Measurements from ENCODE around the gene TPCN1. TPM values are rescaled to one million over a fixed set of nuclear protein-coding genes. Genes with fewer than 3 reads are reported as not detected.

The TPCN1 gene
- total and polyA plus RNA-seq, 2 of the 8 experiments (the other 6 are each of a cell fraction or from before 2014, with no cell fraction given), result 14.9 to 21.4 TPM

DNA sequence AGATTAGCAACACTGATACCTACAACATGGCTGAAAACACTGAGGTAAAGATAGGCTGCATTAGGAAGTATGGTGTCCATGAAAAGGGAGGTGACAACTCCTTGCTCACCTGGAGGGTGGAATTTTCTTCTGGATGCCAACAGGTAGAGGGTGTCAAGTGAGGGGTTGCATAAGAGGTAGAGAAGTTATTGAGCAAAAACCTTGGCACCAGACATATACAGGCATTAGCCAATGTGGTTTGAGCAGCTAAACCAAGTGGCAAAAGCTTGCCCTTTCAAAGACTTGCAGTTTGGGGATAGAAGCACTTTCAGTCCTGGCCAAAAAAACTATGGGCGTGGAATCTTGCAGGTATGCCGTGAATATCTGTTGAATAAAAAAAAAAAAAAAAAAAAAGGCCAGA, 31.9 kb upstream of the TPCN1 start:
- Histone ChIP-seq H3K79me2 (ENCODE audit: control insufficient read depth in 1 of 2, insufficient read depth in 2 of 2, low read length in 2 of 2) (peaks cover 2 to 19% of the 10 kb centered on the region in 2 experiments; a peak in 2 of 4 replicates), H3K18ac (ENCODE audit: extremely low read depth, low read length) (no peak overlapping the region), H3K4me1 (replicated peaks in 1 of 4; ENCODE audit: control insufficient read depth in 3 of 4, insufficient read depth in 4 of 4, low read length in 3 of 4) (peaks cover 0 to 6% (median 3%) of the 10 kb centered on the region in 4 experiments; a peak in 4 of 7 replicates), H4K5ac (ENCODE audit: insufficient read length, low read depth, low read length) (no peak overlapping the region), H3K4me2 (ENCODE audit: insufficient read depth in 1 of 2, low read depth in 2 of 2, low read length in 2 of 2) (no peak overlapping the region), H2AFZ (ENCODE audit: low read length) (no peak overlapping the region), H3K27me3 (replicated peaks in 1 of 4; ENCODE audit: control insufficient read depth in 3 of 4, extremely low read depth in 1 of 4, insufficient read depth in 3 of 4, low read length in 3 of 4) (no peaks in the 10 kb centered on the region), H3K36me3 (ENCODE audit: control insufficient read depth in 2 of 4, insufficient read depth in 4 of 4, low read length in 3 of 4) (peaks cover 0 to 18% (median 6%) of the 10 kb centered on the region in 4 experiments; a peak in 5 of 8 replicates), H3K14ac (ENCODE audit: insufficient read length) (no peak overlapping the region), H2AK5ac (ENCODE audit: low read depth, low read length) (no peak overlapping the region), H3K56ac (replicated peaks; ENCODE audit: insufficient read length, low read depth, low read length) (no peak overlapping the region), H4K20me1 (replicated peaks in 1 of 2; ENCODE audit: control insufficient read depth in 1 of 2, insufficient read depth in 2 of 2, low read length in 2 of 2) (peaks cover 0 to 5% of the 10 kb centered on the region in 2 experiments), H3K9ac (replicated peaks in 1 of 4; ENCODE audit: extremely low read depth in 1 of 4, low read depth in 3 of 4, low read length in 3 of 4) (no peak overlapping the region), H3K23me2 (ENCODE audit: low read depth, low read length) (peaks cover 5% of the 10 kb centered on the region; the same call in 1 of the 2 replicates), H2BK20ac (ENCODE audit: low read length) (no peak overlapping the region), H3K4ac (replicated peaks; ENCODE audit: insufficient read length, low read depth, low read length) (no peak overlapping the region), H2BK15ac (ENCODE audit: low read length) (no peak overlapping the region), H3K79me1 (ENCODE audit: low read depth, low read length) (peaks cover 7% of the 10 kb centered on the region), H2BK12ac (ENCODE audit: low read depth, low read length) (no peak overlapping the region), H3K4me3 (ENCODE audit: extremely low read depth in 1 of 4, insufficient read depth in 2 of 4, low read depth in 3 of 4, low read length in 4 of 4) (no peak overlapping the region), H2BK120ac (replicated peaks; ENCODE audit: low read depth, low read length) (no peak overlapping the region), H4K91ac (replicated peaks; ENCODE audit: insufficient read length, low read length) (no peak overlapping the region), H2BK5ac (ENCODE audit: low read depth, low read length) (no peak overlapping the region), H3K23ac (ENCODE audit: insufficient read length) (no peak overlapping the region), H3K9me3 (ENCODE audit: insufficient read depth in 2 of 2, low read depth in 1 of 2, low read length in 1 of 2) (no peaks in the 10 kb centered on the region), H3K27ac (ENCODE audit: low read depth, low read length) (no peak overlapping the region), H4K8ac (ENCODE audit: extremely low read depth, insufficient read depth, low read length) (no peak overlapping the region)
- no peak for TF ChIP-seq SUZ12 (IDR thresholded peaks at IDR 0.05; ENCODE audit: low read length)
- no peak for TF ChIP-seq RNF2 (IDR thresholded peaks at IDR 0.05; ENCODE audit: borderline replicate concordance, low read depth, low read length, missing control alignments, poor library complexity, severe bottlenecking)
- TF ChIP-seq SIN3A (conservative IDR thresholded peaks at IDR 0.05 in 1 of 2, IDR thresholded peaks at IDR 0.05 in 1 of 2; ENCODE audit: low read depth in 1 of 2, low read length in 2 of 2), result no peak
- no peak for TF ChIP-seq JUN (IDR thresholded peaks at IDR 0.05; ENCODE audit: low read depth, low read length)
- TF ChIP-seq EZH2 (IDR thresholded peaks at IDR 0.05; ENCODE audit: low read depth, low read length, severe bottlenecking), result no peak
- TF ChIP-seq BACH1 (IDR thresholded peaks at IDR 0.05; ENCODE audit: low read length), result no peak
- TF ChIP-seq EGR1 (IDR thresholded peaks at IDR 0.05; ENCODE audit: borderline replicate concordance, low read depth, low read length), result no peak
- CTCF ChIA-PET (ENCODE audit: partially characterized antibody), result interaction anchor here (1.0 kb wide), 1 partner anchor 96 kb away, joined by 3 read pairs; no protein-coding TSS in a partner anchor
- DNase-seq (ENCODE audit: low read depth in 1 of 2, low spot score in 2 of 2) (no peak), FAIRE-seq (no peak)
- POLR2A ChIA-PET (ENCODE audit: partially characterized antibody), result interaction anchor here (1.2 to 1.6 kb wide), 3 partner anchors 32 to 105 kb away, joined by 3 to 4 read pairs (median 3); partner anchors contain the start of gene TPCN1
- WGBS, 2 experiments (ENCODE audit: extremely low coverage in 1 of 2, insufficient coverage in 1 of 2, insufficient read length in 1 of 2, insufficient replicate concordance in 2 of 2, low coverage in 1 of 2, low lambda C conversion rate in 2 of 2, missing lambda C conversion rate in 1 of 2), result 96% methylated on average over 2 of the region's 2 CpGs; no CpG with 5 or more reads in 1 of the 2 experiments

All from H1 (cell line).